ENCODE results near the gene DNAH10.

GRCh38 chr12:123966596-123966995 is 204.5 kb downstream of the DNAH10 start:
- no peak for TF ChIP-seq POLR2A (IDR thresholded peaks at IDR 0.05)
- TF ChIP-seq, protein P1, sequence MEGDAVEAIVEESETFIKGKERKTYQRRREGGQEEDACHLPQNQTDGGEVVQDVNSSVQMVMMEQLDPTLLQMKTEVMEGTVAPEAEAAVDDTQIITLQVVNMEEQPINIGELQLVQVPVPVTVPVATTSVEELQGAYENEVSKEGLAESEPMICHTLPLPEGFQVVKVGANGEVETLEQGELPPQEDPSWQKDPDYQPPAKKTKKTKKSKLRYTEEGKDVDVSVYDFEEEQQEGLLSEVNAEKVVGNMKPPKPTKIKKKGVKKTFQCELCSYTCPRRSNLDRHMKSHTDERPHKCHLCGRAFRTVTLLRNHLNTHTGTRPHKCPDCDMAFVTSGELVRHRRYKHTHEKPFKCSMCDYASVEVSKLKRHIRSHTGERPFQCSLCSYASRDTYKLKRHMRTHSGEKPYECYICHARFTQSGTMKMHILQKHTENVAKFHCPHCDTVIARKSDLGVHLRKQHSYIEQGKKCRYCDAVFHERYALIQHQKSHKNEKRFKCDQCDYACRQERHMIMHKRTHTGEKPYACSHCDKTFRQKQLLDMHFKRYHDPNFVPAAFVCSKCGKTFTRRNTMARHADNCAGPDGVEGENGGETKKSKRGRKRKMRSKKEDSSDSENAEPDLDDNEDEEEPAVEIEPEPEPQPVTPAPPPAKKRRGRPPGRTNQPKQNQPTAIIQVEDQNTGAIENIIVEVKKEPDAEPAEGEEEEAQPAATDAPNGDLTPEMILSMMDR (IDR thresholded peaks at IDR 0.05 in 4 of 5, conservative IDR thresholded peaks at IDR 0.05 in 1 of 5), result no peak
